Muscle layer of colon (tissue), 2 donors: Measurements from ENCODE around the gene SPATA31C1.

Experiments used
- H3K27ac ChIP-seq: one replicate; pipeline ENCODE4 v1.7.0; 2013; ENCODE audit warnings: low read depth, mild to moderate bottlenecking, low read length, moderate library complexity
- H3K27me3 ChIP-seq, 2 donors: one replicate each; pipeline ENCODE4 v1.7.0; 2013; ENCODE audit warnings: low read length in 2 of 2, mild to moderate bottlenecking in 2 of 2; ENCODE audit not compliant: insufficient read depth in 2 of 2, control insufficient read depth in 1 of 2
- H3K36me3 ChIP-seq: one replicate; pipeline ENCODE4 v1.7.0; 2013; ENCODE audit warnings: mild to moderate bottlenecking, low read length; ENCODE audit not compliant: insufficient read depth
- H3K4me1 ChIP-seq: one replicate; pipeline ENCODE4 v1.7.0; 2013; ENCODE audit warnings: mild to moderate bottlenecking, low read length; ENCODE audit not compliant: insufficient read depth
- H3K4me3 ChIP-seq, 2 donors: one replicate each; pipeline ENCODE4 v1.7.0; 2013; ENCODE audit warnings: low read length in 2 of 2, low read depth in 1 of 2, mild to moderate bottlenecking in 1 of 2, moderate library complexity in 1 of 2
- H3K9ac ChIP-seq: one replicate; pipeline ENCODE4 v1.7.0; 2013; ENCODE audit warnings: low read length
- H3K9me3 ChIP-seq: one replicate; pipeline ENCODE4 v1.7.0; 2013; ENCODE audit warnings: mild to moderate bottlenecking, low read length
- donor health status: abdominal sarcoma.
- donor health status: Adenocarcinoma of cecum.

SPATA31C1 gene

GRCh38 chr9:87944096-87944495 is 26.3 kb downstream of the SPATA31C1 start:
- Histone ChIP-seq H3K9ac (no peak overlapping the region), H3K27me3 (peaks cover 0 to 7% of the 10 kb centered on the region in 2 donors), H3K9me3 (no peaks in the 10 kb centered on the region), H3K4me1 (no peaks in the 10 kb centered on the region), H3K36me3 (no peaks in the 10 kb centered on the region), H3K4me3 (no peak overlapping the region), H3K27ac (no peak overlapping the region)

DNA sequence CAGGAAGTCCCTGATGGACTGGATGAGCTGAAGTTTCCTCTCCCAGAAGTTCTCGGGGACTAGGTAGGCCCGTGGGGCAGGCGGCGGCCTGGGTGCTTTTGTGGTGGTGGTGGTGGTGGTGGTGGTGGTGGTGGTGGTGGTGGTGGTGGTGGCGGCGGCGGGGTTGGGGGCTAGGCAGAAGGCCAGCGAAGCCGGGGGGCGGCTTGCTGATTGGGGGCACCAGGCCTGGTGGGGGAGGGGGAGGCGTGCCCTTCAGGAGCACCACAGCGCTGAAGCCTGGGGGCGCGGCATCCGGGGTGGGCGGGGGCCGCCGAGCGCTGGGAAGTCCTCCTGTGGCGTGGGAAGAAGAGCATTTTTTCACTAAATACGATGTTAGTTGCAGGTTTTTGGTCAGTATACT is 26.9 kb downstream of the SPATA31C1 start:
- Histone ChIP-seq H3K27me3 (peaks cover 0 to 7% of the 10 kb centered on the region in 2 donors), H3K36me3 (no peaks in the 10 kb centered on the region), H3K9me3 (no peaks in the 10 kb centered on the region), H3K4me3 (no peak overlapping the region), H3K27ac (no peak overlapping the region), H3K4me1 (no peaks in the 10 kb centered on the region), H3K9ac (no peak overlapping the region)

GRCh38 chr9:87950296-87950695 is 32.5 kb downstream of the SPATA31C1 start:
- Histone ChIP-seq H3K36me3 (no peaks in the 10 kb centered on the region), H3K27me3 (no peaks in the 10 kb centered on the region), H3K27ac (no peak overlapping the region), H3K4me3 (no peak overlapping the region), H3K4me1 (no peaks in the 10 kb centered on the region), H3K9ac (no peak overlapping the region), H3K9me3 (no peaks in the 10 kb centered on the region)

DNA sequence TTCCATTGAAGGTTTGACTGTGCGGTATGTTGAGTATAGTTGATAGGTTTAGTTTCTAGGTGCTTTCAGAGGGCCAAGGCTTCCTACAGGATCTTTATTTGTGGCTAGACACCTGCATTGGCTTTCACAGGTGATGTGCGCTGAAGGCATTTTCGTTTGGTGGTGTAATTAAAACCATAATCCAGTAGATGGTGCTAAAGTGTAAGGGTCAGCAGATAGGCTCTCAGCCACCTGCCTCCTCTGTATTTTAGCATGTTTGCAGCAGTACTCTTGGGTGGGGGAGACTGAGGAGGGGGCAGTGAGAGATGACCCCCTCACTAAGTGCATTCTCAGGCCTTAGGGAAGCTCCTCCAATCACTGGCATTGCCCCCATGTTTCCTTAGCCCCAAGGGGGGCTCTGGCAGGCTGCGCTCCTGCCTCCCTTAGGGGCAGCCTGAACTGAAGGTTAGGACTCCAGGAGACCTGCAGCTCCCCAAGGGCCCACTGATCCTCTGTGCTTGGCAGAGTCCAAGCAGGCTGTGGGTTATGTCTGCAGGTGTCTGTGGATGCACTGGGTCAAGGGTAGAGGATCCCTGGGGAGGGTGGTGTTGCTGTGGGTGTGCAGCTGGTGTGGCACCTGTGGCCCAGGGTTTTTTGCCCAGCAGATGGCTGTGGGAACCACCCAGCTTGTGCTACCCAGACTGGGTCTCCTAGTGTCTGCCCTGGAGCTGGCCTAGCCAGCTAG is 33.2 kb downstream of the SPATA31C1 start:
- H3K4me1 ChIP-seq, result no peaks in the 10 kb centered on the region
- no peak overlapping the region for H3K9ac ChIP-seq
- no peak overlapping the region for H3K27ac ChIP-seq
- H3K27me3 ChIP-seq, result no peaks in the 10 kb centered on the region
- H3K9me3 ChIP-seq, result no peaks in the 10 kb centered on the region
- H3K4me3 ChIP-seq, result no peak overlapping the region
- no peaks in the 10 kb centered on the region for H3K36me3 ChIP-seq

GRCh38 chr9:87954230-87954629 is 36.5 kb downstream of the SPATA31C1 start:
- H3K9ac ChIP-seq, result no peak overlapping the region
- no peak overlapping the region for H3K4me3 ChIP-seq
- no peaks in the 10 kb centered on the region for H3K4me1 ChIP-seq
- no peaks in the 10 kb centered on the region for H3K9me3 ChIP-seq
- H3K36me3 ChIP-seq, result no peaks in the 10 kb centered on the region
- H3K27ac ChIP-seq, result no peak overlapping the region
- H3K27me3 ChIP-seq, result no peaks in the 10 kb centered on the region

- Histone ChIP-seq H3K27ac (no peak overlapping the region), H3K36me3 (no peaks in the 10 kb centered on the region), H3K9me3 (no peaks in the 10 kb centered on the region), H3K4me3 (no peak overlapping the region), H3K27me3 (no peaks in the 10 kb centered on the region), H3K4me1 (no peaks in the 10 kb centered on the region), H3K9ac (no peak overlapping the region)
These were observed 40.1 kb downstream of the SPATA31C1 start for GRCh38 chr9:87957839-87958238.

DNA sequence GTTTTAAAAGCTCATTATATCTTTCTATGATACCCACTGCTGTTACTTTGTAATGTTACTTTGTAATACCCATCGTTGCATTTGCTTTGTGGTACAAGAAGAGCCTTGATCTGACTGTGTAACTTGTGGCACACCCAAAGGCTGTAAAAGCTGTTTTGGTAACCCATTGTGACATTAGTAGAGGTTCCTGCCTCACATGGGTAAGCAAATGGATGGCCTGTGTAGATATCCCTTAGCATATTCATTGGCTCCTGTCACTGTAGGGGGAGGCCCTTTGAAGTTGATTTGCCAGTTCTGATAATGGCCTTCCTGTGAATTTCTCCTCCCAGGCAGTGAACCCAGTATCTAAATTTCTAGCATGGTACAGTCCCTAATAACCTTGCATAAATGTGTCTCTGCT is 40.8 kb downstream of the SPATA31C1 start:
- Histone ChIP-seq H3K4me1 (no peaks in the 10 kb centered on the region), H3K9ac (no peak overlapping the region), H3K4me3 (no peak overlapping the region), H3K36me3 (no peaks in the 10 kb centered on the region), H3K27me3 (no peaks in the 10 kb centered on the region), H3K9me3 (no peaks in the 10 kb centered on the region), H3K27ac (no peak overlapping the region)

GRCh38 chr9:87959916-87960581 is 42.3 kb downstream of the SPATA31C1 start:
- H3K36me3 ChIP-seq, result no peaks in the 10 kb centered on the region
- no peak overlapping the region for H3K9ac ChIP-seq
- H3K4me3 ChIP-seq, result no peak overlapping the region
- no peaks in the 10 kb centered on the region for H3K9me3 ChIP-seq
- H3K27ac ChIP-seq, result no peak overlapping the region
- H3K4me1 ChIP-seq, result no peaks in the 10 kb centered on the region
- no peaks in the 10 kb centered on the region for H3K27me3 ChIP-seq

DNA sequence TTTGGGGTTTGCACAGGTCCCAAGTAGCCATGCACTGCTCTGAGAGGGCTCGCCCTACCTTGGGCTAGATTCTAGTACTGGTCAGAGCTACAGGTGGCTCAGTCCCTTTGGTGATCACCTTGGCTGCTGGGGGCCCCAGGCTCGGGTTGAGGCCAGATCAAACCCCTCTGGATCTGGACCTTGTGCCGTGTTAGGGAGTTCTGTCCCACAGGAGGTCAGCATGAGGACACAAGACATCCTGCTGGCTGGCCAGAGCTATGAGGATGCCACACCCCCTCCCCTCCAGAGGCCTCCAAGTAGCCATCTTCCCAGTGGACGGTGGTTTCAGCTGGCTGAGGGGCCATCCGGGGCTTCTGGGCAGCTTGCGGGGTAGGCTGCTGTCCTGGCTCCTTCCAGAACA is 46.0 kb downstream of the SPATA31C1 start:
- no peak overlapping the region for H3K4me3 ChIP-seq
- no peak overlapping the region for H3K9ac ChIP-seq
- no peaks in the 10 kb centered on the region for H3K36me3 ChIP-seq
- H3K27ac ChIP-seq, result no peak overlapping the region
- no peaks in the 10 kb centered on the region for H3K4me1 ChIP-seq
- no peaks in the 10 kb centered on the region for H3K9me3 ChIP-seq
- no peaks in the 10 kb centered on the region for H3K27me3 ChIP-seq

GRCh38 chr9:87964826-87965225 is 47.1 kb downstream of the SPATA31C1 start:
- H3K4me3 ChIP-seq, result no peak overlapping the region
- no peaks in the 10 kb centered on the region for H3K27me3 ChIP-seq
- H3K36me3 ChIP-seq, result peaks cover 9% of the 10 kb centered on the region
- H3K9me3 ChIP-seq, result no peaks in the 10 kb centered on the region
- no peak overlapping the region for H3K9ac ChIP-seq
- no peaks in the 10 kb centered on the region for H3K4me1 ChIP-seq
- H3K27ac ChIP-seq, result no peak overlapping the region

- Histone ChIP-seq H3K27me3 (no peaks in the 10 kb centered on the region), H3K9ac (no peak overlapping the region), H3K9me3 (no peaks in the 10 kb centered on the region), H3K36me3 (peaks cover 25% of the 10 kb centered on the region), H3K4me3 (no peak overlapping the region), H3K27ac (no peak overlapping the region), H3K4me1 (peaks cover 3% of the 10 kb centered on the region)
These were observed 50.4 kb downstream of the SPATA31C1 start for GRCh38 chr9:87968155-87968554.

- Histone ChIP-seq H3K27me3 (no peaks in the 10 kb centered on the region), H3K4me3 (no peak overlapping the region), H3K9ac (no peak overlapping the region), H3K27ac (no peak overlapping the region), H3K36me3 (peaks cover 26% of the 10 kb centered on the region), H3K9me3 (no peaks in the 10 kb centered on the region), H3K4me1 (peaks cover 11% of the 10 kb centered on the region)
These were observed 52.8 kb downstream of the SPATA31C1 start for GRCh38 chr9:87970602-87971001.
